Vagina (tissue), 2 donors: ENCODE results near the gene COMMD3. TPM values are rescaled to one million over a fixed set of nuclear protein-coding genes. Genes with fewer than 3 reads are reported as not detected.
A peak's percentile ranks its signal among the peaks of the same experiment; 100 is the strongest.

Experiments used
- DNase-seq, 2 donors: peaks; one replicate each; pipeline ENCODE4 v3.0.0-alpha.2; 2017; ENCODE audit errors: extremely low spot score in 2 of 2
- H3K27ac ChIP-seq: fragments of 200-600 bp; sonication (generic); one replicate; pipeline ENCODE4 v1.5.1; 2019
- H3K27me3 ChIP-seq: fragments of 200-600 bp; sonication (generic); one replicate; pipeline ENCODE4 v1.5.1; 2019
- H3K36me3 ChIP-seq, 2 donors: fragments of 200-600 bp; sonication (generic); one replicate each; pipeline ENCODE4 v1.5.1; 2017 to 2019
- H3K4me1 ChIP-seq: fragments of 200-600 bp; sonication (generic); one replicate; pipeline ENCODE4 v1.5.1; 2019
- H3K4me3 ChIP-seq, 2 donors: fragments of 200-600 bp; sonication (generic); 1 replicate in 1 of 2; 2 replicates in 1 of 2; pipeline ENCODE4 v1.5.1; 2016 to 2019
- H3K9me3 ChIP-seq: fragments of 200-600 bp; sonication (generic); one replicate; pipeline ENCODE4 v1.5.1; 2019
- CTCF ChIP-seq, 3 experiments: fragments of 450-650 bp in 2 of 3; fragments of 200-600 bp in 1 of 3; sonication (generic) in 1 of 3; IDR thresholded peaks; one replicate each; pipeline ENCODE4 v1.5.1; 2017 to 2019; ENCODE audit warnings: antibody characterized with exemption in 3 of 3, mild to moderate bottlenecking in 2 of 3, moderate library complexity in 2 of 3
- POLR2A ChIP-seq, 2 donors: fragments of 450-650 bp; IDR thresholded peaks; one replicate each; pipeline ENCODE4 v1.6.1; 2017; ENCODE audit warnings: antibody characterized with exemption in 2 of 2, mild to moderate bottlenecking in 2 of 2, moderate library complexity in 2 of 2
- POLR2AphosphoS5 ChIP-seq, 2 donors: sonication (generic); formaldehyde crosslinking; IDR thresholded peaks; one replicate each; pipeline ENCODE4 v1.9.0; 2017; ENCODE audit warnings: antibody characterized with exemption in 2 of 2, mild to moderate bottlenecking in 2 of 2, low read depth in 1 of 2; ENCODE audit not compliant: insufficient read depth in 1 of 2
- intact Hi-C: fragments of 100-400 bp; cut with DNase I; formaldehyde crosslinking; loops from one replicate; pipeline ENCODE4 v1.15.1; 2023
- total RNA-seq: library from RNA; depleted of rRNA; stranded (reverse); fragments of >200 nt; gene quantifications from one replicate; pipeline ENCODE4 v1.2.3, GENCODE V29; 2016

COMMD3 gene
- total RNA-seq, 1 donor from 2014 or later, result 27.0 TPM

- H3K4me3 ChIP-seq, result peak overlapping the region in 1 of 2 donors; percentile 12
- no peaks in the 10 kb centered on the region for H3K36me3 ChIP-seq
- no peak for DNase-seq
- no peak overlapping the region for H3K27ac ChIP-seq
- intact Hi-C loops, result loop anchor here (5.0 to 10.0 kb wide), 5 partner anchors 90 to 850 kb away; partner anchors contain the start of genes DNAJC1 and MSRB2
- no peaks in the 10 kb centered on the region for H3K9me3 ChIP-seq
- peaks cover 14% of the 10 kb centered on the region for H3K4me1 ChIP-seq
- H3K27me3 ChIP-seq, result peaks cover 7% of the 10 kb centered on the region
- no peak for TF ChIP-seq POLR2AphosphoS5 (IDR thresholded peaks at IDR 0.05; ENCODE audit: insufficient read depth in 1 of 2, low read depth in 1 of 2)
Observed at GRCh38 chr10:22344781-22345300, 28.7 kb downstream of the COMMD3 start.

DNA sequence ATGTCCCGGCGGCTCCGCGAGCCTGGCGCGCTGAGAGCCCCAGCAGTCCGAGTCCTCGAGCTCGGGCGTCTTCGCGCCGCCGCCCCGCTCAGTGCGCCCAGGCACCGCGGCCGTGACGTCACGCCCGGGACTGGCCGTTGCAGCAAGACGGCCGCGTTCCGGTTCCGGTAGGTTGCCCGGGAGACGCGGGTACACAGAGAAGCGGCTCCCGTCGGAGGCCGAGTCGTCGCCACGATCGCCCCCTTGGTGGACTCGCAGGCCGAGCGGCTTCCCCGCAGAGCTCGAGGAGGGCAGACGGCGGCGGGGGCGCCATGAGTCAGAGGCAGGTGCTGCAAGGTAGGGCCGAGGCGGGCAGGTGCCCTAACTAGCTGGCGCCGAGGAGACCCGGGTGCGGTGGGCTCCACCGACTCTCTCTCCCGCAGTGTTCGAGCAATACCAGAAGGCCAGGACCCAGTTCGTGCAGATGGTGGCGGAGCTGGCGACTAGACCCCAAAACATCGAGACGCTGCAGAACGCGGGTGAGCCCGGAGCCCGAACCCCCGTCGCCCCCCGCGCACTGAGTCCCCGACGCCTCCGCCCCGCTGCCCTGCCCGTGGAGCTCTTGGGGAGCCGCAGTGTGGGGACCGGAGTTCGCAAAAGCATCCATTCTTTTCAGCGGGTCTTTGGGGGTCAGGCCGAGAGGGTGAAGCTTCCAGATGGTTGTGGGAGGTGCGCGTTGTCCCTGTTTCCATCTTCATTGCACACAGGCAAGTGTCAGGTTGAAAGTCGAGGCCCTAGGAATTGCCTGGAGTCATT is 29.3 kb downstream of the COMMD3 start, which contains the start of gene SPAG6:
Gene SPAG6, plus strand, starts transcription at position 196 of the 795 bp plus-strand sequence. Its CDS starts 116 bp downstream, at position 312.
- Histone ChIP-seq H3K27ac (no peak within 1 kb of the TSS), H3K4me3 (peak within 1 kb of the TSS in 1 of 2 donors; percentile 12), H3K27me3 (peaks cover 7% of the 10 kb centered on the region), H3K36me3 (no peaks in the 10 kb centered on the region), H3K9me3 (no peaks in the 10 kb centered on the region), H3K4me1 (peaks cover 14% of the 10 kb centered on the region)
- no peak for DNase-seq
- TF ChIP-seq POLR2A (IDR thresholded peaks at IDR 0.05), result no peak
- no peak for TF ChIP-seq POLR2AphosphoS5 (IDR thresholded peaks at IDR 0.05; ENCODE audit: insufficient read depth in 1 of 2, low read depth in 1 of 2)
- no peak for TF ChIP-seq CTCF (IDR thresholded peaks at IDR 0.05)
- intact Hi-C loops, result loop anchor here (10.0 kb wide), 4 partner anchors 89 to 851 kb away; partner anchors contain the start of genes DNAJC1 and MSRB2

GRCh38 chr10:22346096-22346661 is 30.0 kb downstream of the COMMD3 start:
- no peak for DNase-seq
- Histone ChIP-seq H3K9me3 (no peaks in the 10 kb centered on the region), H3K27me3 (peaks cover 7% of the 10 kb centered on the region), H3K27ac (no peak overlapping the region), H3K4me3 (no peak overlapping the region), H3K36me3 (no peaks in the 10 kb centered on the region), H3K4me1 (peaks cover 12% of the 10 kb centered on the region)
- TF ChIP-seq POLR2A (IDR thresholded peaks at IDR 0.05) (no peak), POLR2AphosphoS5 (IDR thresholded peaks at IDR 0.05; ENCODE audit: insufficient read depth in 1 of 2, low read depth in 1 of 2) (no peak), CTCF (IDR thresholded peaks at IDR 0.05) (no peak)
- intact Hi-C loops, result loop anchor here (10.0 kb wide), 4 partner anchors 89 to 851 kb away; partner anchors contain the start of genes DNAJC1 and MSRB2

DNA sequence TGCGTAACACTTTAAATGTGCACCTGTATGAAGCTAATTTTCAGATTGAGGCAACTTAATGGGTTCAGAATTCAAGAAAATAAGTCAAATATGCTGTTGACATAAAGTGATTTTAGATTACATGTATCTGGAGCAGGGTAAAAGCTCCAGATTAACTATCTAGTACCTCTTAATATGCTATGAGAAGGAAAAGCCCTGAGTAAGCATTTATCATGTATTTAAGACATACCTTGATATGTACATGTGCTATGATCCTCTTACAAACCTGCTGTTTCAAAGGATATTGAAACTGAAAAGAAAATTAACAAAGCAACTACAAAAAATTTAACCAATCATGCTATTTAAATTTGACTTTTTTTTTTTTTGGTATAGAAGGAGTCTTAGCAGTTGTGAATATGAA is 33.6 kb downstream of the COMMD3 start:
- H3K9me3 ChIP-seq, result no peaks in the 10 kb centered on the region
- no peak overlapping the region for H3K4me3 ChIP-seq
- H3K27me3 ChIP-seq, result peaks cover 7% of the 10 kb centered on the region
- no peak for DNase-seq
- H3K27ac ChIP-seq, result no peak overlapping the region
- peaks cover 8% of the 10 kb centered on the region for H3K4me1 ChIP-seq
- H3K36me3 ChIP-seq, result no peaks in the 10 kb centered on the region
- TF ChIP-seq POLR2AphosphoS5 (IDR thresholded peaks at IDR 0.05; ENCODE audit: insufficient read depth in 1 of 2, low read depth in 1 of 2) (no peak), POLR2A (IDR thresholded peaks at IDR 0.05) (no peak), CTCF (IDR thresholded peaks at IDR 0.05) (no peak)
- intact Hi-C loops, result loop anchor here (10.0 kb wide), 4 partner anchors 85 to 855 kb away; partner anchors contain the start of genes DNAJC1 and MSRB2

- no peaks in the 10 kb centered on the region for H3K36me3 ChIP-seq
- H3K27ac ChIP-seq, result no peak overlapping the region
- H3K27me3 ChIP-seq, result no peaks in the 10 kb centered on the region
- DNase-seq, result no peak
- H3K9me3 ChIP-seq, result no peaks in the 10 kb centered on the region
- H3K4me3 ChIP-seq, result no peak overlapping the region
- no peak for TF ChIP-seq POLR2AphosphoS5 (IDR thresholded peaks at IDR 0.05; ENCODE audit: insufficient read depth in 1 of 2, low read depth in 1 of 2)
- no peak for TF ChIP-seq POLR2A (IDR thresholded peaks at IDR 0.05)
- no peak for TF ChIP-seq CTCF (IDR thresholded peaks at IDR 0.05)
- intact Hi-C loops, result no loop called here
- H3K4me1 ChIP-seq, result no peaks in the 10 kb centered on the region
Observed at GRCh38 chr10:22351131-22351703, 35.0 kb downstream of the COMMD3 start.
